HepG2 (cell line): ENCODE data around the gene RERE. TPM values are rescaled to one million over a fixed set of nuclear protein-coding genes. Genes with fewer than 3 reads are reported as not detected.

Source experiments
- ATAC-seq: fragments of 200-7000 bp; cut with Tn5 transposase; 3 replicates; pipeline ENCODE4 v1.9.1; 2020; ENCODE audit warnings: mild to moderate bottlenecking, moderate library complexity
- BruUV-seq: library from RNA; stranded (reverse); fragments of 400-500 nt; replicated peaks from 2 replicates; lab custom pipeline; 2021; lab: Mats Ljungman, UMichigan
- CTCF ChIA-PET: fragments of 300-600 bp; formaldehyde crosslinking; extraction: SDS; loops from one replicate; lab custom pipeline; 2021; ENCODE audit warnings: low total read pairs, inconsistent platforms, low intra/inter-chr PET ratio; lab: Yijun Ruan, JAX
- POLR2A ChIA-PET: fragments of 350-600 bp; sonication (Branson Sonifier 250); formaldehyde crosslinking; loops from one replicate; lab custom pipeline; 2020; ENCODE audit warnings: antibody characterized with exemption, inconsistent platforms; lab: Yijun Ruan, JAX
- DNase-seq: peaks from one replicate; pipeline ENCODE4 v3.0.0-alpha.2; 2015; ENCODE audit warnings: low spot score
- FAIRE-seq: peaks from 3 replicates; lab custom pipeline; 2011; peaks lifted over from hg19 to GRCh38; lab: Jason Lieb, UNC
- H2AFZ ChIP-seq: one replicate; pipeline ENCODE4 v1.6.1; 2011; ENCODE audit warnings: low read length, inconsistent platforms
- H3K27ac ChIP-seq: fragments of 300-600 bp; 3 replicates; pipeline ENCODE4 v1.8.0; 2011; ENCODE audit warnings: mixed run types, mild to moderate bottlenecking, mixed read lengths, low read length, inconsistent platforms; ENCODE audit not compliant: insufficient read depth; ENCODE audit errors: extremely low read length
- H3K27me3 ChIP-seq, 2 experiments: fragments of 200-600 bp in 1 of 2; 2 replicates in 1 of 2; 3 replicates in 1 of 2; pipeline versions ENCODE4 v1.6.0 to v1.8.0; 2011; ENCODE audit warnings: low read length in 2 of 2, mild to moderate bottlenecking in 2 of 2, moderate library complexity in 2 of 2, inconsistent platforms in 1 of 2; ENCODE audit not compliant: insufficient read depth in 2 of 2, control insufficient read depth in 1 of 2
- H3K36me3 ChIP-seq, 2 experiments: fragments of 200-600 bp in 1 of 2; replicated peaks in 1 of 2; 2 replicates in 1 of 2; 3 replicates in 1 of 2; pipeline versions ENCODE4 v1.5.1 to v1.8.0; 2011; ENCODE audit warnings: low read length in 2 of 2, inconsistent platforms in 1 of 2; ENCODE audit not compliant: insufficient read depth in 2 of 2, control insufficient read depth in 1 of 2
- H3K4me1 ChIP-seq: 2 replicates; pipeline ENCODE4 v1.5.1; 2012; ENCODE audit warnings: low read length, inconsistent platforms; ENCODE audit not compliant: insufficient read depth
- H3K4me2 ChIP-seq: 2 replicates; pipeline ENCODE4 v1.6.0; 2011; ENCODE audit warnings: low read depth, low read length, inconsistent platforms
- H3K4me3 ChIP-seq, 3 experiments: fragments of 200-600 bp in 1 of 3; sonication (generic), shearing (Covaris generic) in 1 of 3; replicated peaks in 1 of 3; 2 replicates each; pipeline ENCODE4 v1.5.1; 2011 to 2016; ENCODE audit warnings: low read length in 3 of 3, inconsistent platforms in 2 of 3, low read depth in 2 of 3, mild to moderate bottlenecking in 2 of 3, control low read depth in 1 of 3, mixed read lengths in 1 of 3; ENCODE audit not compliant: insufficient read depth in 1 of 3
- H3K79me2 ChIP-seq: one replicate; pipeline ENCODE4 v1.6.1; 2011; ENCODE audit warnings: low read length, inconsistent platforms; ENCODE audit not compliant: insufficient read depth
- H3K9ac ChIP-seq: 2 replicates; pipeline ENCODE4 v1.6.0; 2011; ENCODE audit warnings: mild to moderate bottlenecking, low read depth, low read length, inconsistent platforms; ENCODE audit not compliant: insufficient read depth
- H3K9me3 ChIP-seq: 2 replicates; pipeline ENCODE4 v1.5.1; 2012; ENCODE audit warnings: mild to moderate bottlenecking, low read length
- H4K20me1 ChIP-seq: 2 replicates; pipeline ENCODE4 v1.6.0; 2011; ENCODE audit warnings: inconsistent platforms, mild to moderate bottlenecking, low read length, moderate library complexity; ENCODE audit not compliant: insufficient read depth
- RFX3 ChIP-seq: IDR thresholded peaks from 2 replicates; pipeline ENCODE4 v1.6.1; 2016; ENCODE audit warnings: missing biosample characterization, missing genetic modification reagents
- ZBTB40 ChIP-seq, 2 experiments: fragments of 450-650 bp in 1 of 2; sonication (generic) in 1 of 2; formaldehyde crosslinking in 1 of 2; IDR thresholded peaks; 2 replicates each; pipeline versions ENCODE4 v1.6.1 to v1.8.0; 2016 to 2022; ENCODE audit warnings: antibody characterized with exemption in 1 of 2, mild to moderate bottlenecking in 1 of 2, missing genetic modification reagents in 1 of 2
- ZNF30 ChIP-seq: sonication (generic); formaldehyde crosslinking; IDR thresholded peaks from 2 replicates; pipeline ENCODE4 v1.5.0; 2020; ENCODE audit warnings: mild to moderate bottlenecking, missing genetic modification reagents
- ZNF691 ChIP-seq: sonication (generic); formaldehyde crosslinking; IDR thresholded peaks from 2 replicates; pipeline ENCODE4 v1.4.0; 2020; ENCODE audit warnings: missing genetic modification reagents, low read depth, mild to moderate bottlenecking, borderline replicate concordance
- ZNF770 ChIP-seq: sonication (generic); formaldehyde crosslinking; IDR thresholded peaks from 2 replicates; pipeline ENCODE4 v1.5.0; 2020; ENCODE audit warnings: mild to moderate bottlenecking, missing genetic modification reagents
- WGBS: methylation state at CpG from one replicate; pipeline ENCODE4 v1.1.6; 2017; ENCODE audit warnings: low lambda C conversion rate; 5-methylcytosine and 5-hydroxymethylcytosine counted together
- in situ Hi-C: cut with HindIII; loops from 2 replicates; pipeline ENCODE4 v1.10.0; 2017; ENCODE audit warnings: low pct_unique_long_range_greater_than_20kb; ENCODE audit not compliant: extremely low pct_ligation_motif_present
- intact Hi-C: fragments of 100-400 bp; cut with micrococcal nuclease; formaldehyde crosslinking; loops from one replicate; pipeline ENCODE4 v1.10.0; 2022; ENCODE audit not compliant: unreplicated experiment
- polyA plus RNA-seq, 8 experiments: library from polyadenylated mRNA; depleted of rRNA in 3 of 8; stranded (reverse) in 7 of 8; unstranded in 1 of 8; fragments of >200 nt; fragmentation: Illumina TruSeq in 4 of 8; extraction: Trizol in 4 of 8; gene quantifications; 2 replicates each; pipeline versions ENCODE4 v1.2.1 to v1.2.3, GENCODE V29; 2011 to 2016; ENCODE audit warnings: low read depth in 4 of 8, missing spikeins in 1 of 8, mixed read lengths in 1 of 8; ENCODE audit not compliant: insufficient read depth in 1 of 8
- total RNA-seq, 5 experiments: library from RNA; depleted of rRNA; stranded (reverse); fragments of >200 nt; fragmentation: Illumina TruSeq; extraction: Trizol; gene quantifications; 2 replicates each; pipeline ENCODE4 v1.2.3, GENCODE V29; 2016; ENCODE audit warnings: low read depth in 1 of 5

RERE gene
- total and polyA plus RNA-seq, 2 of the 13 experiments (the other 11 are each of a cell fraction or from before 2014, with no cell fraction given) = 18.3 to 21.9 TPM

- TF ChIP-seq ZBTB40 (IDR thresholded peaks at IDR 0.05) (no peak), ZBTB40 (CRISPR knock-in tag; IDR thresholded peaks at IDR 0.05) (no peak), RFX3 (CRISPR knock-in tag) (no peak)
Observed at GRCh38 chr1:8339203-8339600, 478.2 kb downstream of the RERE start (continued).

- Histone ChIP-seq H3K4me2 (no peak overlapping the region), H3K9ac (no peak overlapping the region), H3K36me3 (no peaks in the 10 kb centered on the region), H2AFZ (no peak overlapping the region), H3K79me2 (no peaks in the 10 kb centered on the region), H3K4me1 (peaks cover 17% of the 10 kb centered on the region), H3K27me3 (peaks cover 5 to 38% of the 10 kb centered on the region in 2 experiments; a peak in 4 of 5 replicates), H4K20me1 (no peaks in the 10 kb centered on the region), H3K4me3 (no peak overlapping the region), H3K9me3 (no peaks in the 10 kb centered on the region), H3K27ac (no peak overlapping the region)
- BruUV-seq = no TSS peak
- in situ Hi-C loops (no loop called here), intact Hi-C loops (no loop called here)
- 72% methylated on average over 14 of the region's 26 CpGs for WGBS
- ATAC-seq (no peak), FAIRE-seq (no peak), DNase-seq (no peak)
- CTCF ChIA-PET = no interaction called here
- POLR2A ChIA-PET = no interaction called here
- TF ChIP-seq ZNF770 (CRISPR knock-in tag) (no peak), ZNF30 (no peak), ZNF691 (CRISPR knock-in tag) (no peak)
Observed at GRCh38 chr1:8338526-8339202, 478.8 kb downstream of the RERE start.
